SK-N-SH (cell line): ENCODE measurements around the gene FANCE.

ENCODE experiments used
- CTCF ChIP-seq: fragments of 200-600 bp; sonication (generic); IDR thresholded peaks from 2 replicates; pipeline ENCODE4 v1.6.1; 2017; ENCODE audit warnings: antibody characterized with exemption, mild to moderate bottlenecking, moderate library complexity
- POLR2AphosphoS5 ChIP-seq: IDR thresholded peaks from 2 replicates; pipeline ENCODE4 v1.6.1; 2012; ENCODE audit warnings: low read depth, low read length
- SMC3 ChIP-seq: IDR thresholded peaks from 2 replicates; pipeline ENCODE4 v1.6.1; 2012; ENCODE audit warnings: low read depth, low read length, improper control_type of control experiment

- TF ChIP-seq CTCF, result no peak
- no peak for TF ChIP-seq SMC3
- no peak for TF ChIP-seq POLR2AphosphoS5
These were observed 12.8 kb upstream of the FANCE start for GRCh38 chr6:35439308-35439707.
